AG09319 (cell line): Measurements from ENCODE around the gene ZNF407.

Experiments used
- DNase-seq: peaks from one replicate; pipeline ENCODE4 v3.0.0-alpha.2; 2010; ENCODE audit warnings: low read depth; ENCODE audit errors: extremely low read depth
- TF ChIP-seq, protein P1 (sequence below): IDR thresholded peaks from 2 replicates; pipeline ENCODE4 v1.5.1; 2011; ENCODE audit warnings: low read depth, mild to moderate bottlenecking, inconsistent platforms, low read length, moderate library complexity

ZNF407 gene

DNA sequence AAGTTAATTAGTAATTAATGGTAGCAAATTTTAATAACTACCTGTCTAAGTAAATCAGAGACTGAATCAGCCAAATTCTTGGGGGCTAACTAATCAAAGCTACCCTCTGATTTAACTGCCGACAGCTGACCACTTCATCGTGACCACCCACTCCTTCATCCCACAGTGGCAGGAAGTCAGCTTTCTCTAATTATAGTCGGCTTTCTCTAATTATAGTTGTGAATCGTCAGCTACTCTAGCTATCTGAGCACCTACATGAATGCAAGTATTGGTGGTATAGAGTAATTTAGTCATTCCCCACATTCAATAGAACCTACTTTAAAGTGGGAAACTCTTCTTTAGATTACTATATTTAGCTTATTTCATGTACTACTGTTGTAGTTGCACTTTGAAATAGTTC is 425.8 kb downstream of the ZNF407 start:
- TF ChIP-seq, protein P1, sequence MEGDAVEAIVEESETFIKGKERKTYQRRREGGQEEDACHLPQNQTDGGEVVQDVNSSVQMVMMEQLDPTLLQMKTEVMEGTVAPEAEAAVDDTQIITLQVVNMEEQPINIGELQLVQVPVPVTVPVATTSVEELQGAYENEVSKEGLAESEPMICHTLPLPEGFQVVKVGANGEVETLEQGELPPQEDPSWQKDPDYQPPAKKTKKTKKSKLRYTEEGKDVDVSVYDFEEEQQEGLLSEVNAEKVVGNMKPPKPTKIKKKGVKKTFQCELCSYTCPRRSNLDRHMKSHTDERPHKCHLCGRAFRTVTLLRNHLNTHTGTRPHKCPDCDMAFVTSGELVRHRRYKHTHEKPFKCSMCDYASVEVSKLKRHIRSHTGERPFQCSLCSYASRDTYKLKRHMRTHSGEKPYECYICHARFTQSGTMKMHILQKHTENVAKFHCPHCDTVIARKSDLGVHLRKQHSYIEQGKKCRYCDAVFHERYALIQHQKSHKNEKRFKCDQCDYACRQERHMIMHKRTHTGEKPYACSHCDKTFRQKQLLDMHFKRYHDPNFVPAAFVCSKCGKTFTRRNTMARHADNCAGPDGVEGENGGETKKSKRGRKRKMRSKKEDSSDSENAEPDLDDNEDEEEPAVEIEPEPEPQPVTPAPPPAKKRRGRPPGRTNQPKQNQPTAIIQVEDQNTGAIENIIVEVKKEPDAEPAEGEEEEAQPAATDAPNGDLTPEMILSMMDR = no peak
- no peak for DNase-seq

DNA sequence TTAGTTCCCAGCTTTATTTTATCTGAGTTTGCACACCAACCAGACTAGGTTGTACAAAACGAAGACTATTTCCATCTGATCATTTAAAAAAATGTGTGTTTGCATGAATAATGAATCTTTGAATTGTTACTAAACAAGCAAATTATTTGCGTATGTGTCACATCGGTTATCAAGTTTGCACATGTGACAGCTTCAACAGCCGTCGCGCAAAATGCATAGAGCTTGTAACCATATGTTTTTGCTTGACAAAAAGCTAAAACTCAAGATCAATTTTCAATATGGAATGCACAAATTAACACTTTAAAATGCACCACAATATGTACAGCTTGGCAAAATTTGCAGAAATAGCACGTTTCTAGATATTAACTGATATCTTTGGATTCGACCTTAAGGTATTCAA is 427.2 kb downstream of the ZNF407 start:
- DNase-seq = no peak
- TF ChIP-seq, protein P1 = no peak

DNA sequence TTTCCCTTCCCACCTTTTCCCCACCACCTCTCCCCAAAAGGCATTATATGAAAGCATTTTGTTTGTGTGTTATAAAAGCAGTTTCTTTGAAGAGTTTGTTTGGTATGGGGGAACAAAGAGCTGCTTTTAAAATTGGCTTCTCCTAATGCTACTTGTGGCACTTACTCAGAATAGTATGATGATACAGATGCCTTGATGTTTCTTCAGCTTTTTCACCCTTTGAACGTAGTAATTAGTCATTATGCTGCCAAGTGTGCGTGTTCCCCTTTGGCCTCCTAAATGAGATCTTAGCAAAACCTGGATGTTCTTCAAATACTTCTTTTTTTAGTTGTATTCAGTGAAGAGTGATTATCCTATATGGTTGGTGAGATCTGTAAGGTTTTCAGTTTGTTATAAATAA is 427.9 kb downstream of the ZNF407 start:
- TF ChIP-seq, protein P1 = no peak
- no peak for DNase-seq

DNA sequence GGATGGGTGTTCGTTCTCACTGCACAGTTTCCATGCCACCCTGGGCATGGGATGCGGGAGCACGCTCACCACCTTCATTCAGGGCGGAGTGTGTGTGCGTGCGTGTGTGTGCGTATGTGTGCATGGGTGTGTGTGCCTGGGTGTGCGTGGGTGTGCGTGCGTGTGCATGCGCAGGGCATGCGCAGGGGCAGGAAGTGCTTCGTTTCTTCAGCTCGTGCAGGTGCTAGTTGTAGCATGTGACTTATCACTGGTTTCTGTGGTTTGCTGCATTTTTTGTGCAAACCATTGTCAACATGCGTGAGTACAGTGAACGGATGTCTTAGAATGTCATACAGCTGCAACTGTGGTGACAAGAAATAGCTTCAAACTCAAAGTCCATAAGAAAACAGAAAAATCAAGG is 431.8 kb downstream of the ZNF407 start:
- no peak for DNase-seq
- TF ChIP-seq, protein P1 = no peak

DNA sequence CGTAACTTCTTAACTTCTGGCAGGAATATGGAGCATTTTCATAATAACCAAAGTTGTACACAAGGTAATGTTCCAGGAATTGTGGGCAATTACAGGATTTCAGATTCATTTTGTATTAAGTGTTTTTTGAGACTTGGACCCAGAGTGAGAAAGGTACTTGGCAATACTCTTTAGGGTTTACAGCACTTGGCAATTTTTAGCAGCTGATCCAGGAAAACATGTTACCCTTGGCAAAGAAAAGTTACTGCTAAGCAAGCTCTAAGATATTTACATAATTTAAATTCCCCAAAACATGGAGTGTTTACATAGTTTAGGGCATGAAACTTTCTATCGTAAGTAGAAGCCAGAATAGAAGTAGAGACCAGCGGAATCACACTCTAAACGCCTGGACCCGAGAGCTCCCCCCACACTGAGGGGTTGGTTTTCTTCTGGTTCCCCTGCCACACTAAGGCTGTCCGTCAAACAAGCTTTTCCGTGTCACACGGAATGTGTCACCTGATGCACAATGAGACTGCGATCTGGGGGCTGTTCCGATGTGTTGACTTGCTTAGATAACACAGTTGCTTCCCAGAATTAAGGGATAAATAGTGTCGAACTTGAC is 434.1 kb downstream of the ZNF407 start:
- DNase-seq = peak; percentile 1
- TF ChIP-seq, protein P1 = no peak

DNA sequence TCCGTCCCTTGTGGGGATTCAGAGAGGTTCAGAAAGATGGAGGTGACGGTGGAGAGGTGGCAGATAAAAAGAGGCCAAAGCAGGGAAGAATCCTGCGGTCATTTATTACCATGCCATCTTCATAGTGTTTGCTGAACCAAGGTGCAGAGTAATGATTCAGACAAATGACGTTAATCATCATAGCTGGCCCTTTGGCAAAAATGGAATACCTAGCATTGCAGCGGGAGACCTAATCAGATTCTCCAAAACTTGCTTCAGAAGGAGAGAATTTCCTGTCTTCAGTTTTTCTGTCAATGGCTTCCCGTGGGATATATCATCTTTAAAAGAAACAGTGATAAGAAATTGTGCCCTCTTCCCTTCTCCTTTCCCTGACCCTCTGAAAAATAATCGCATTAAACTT is 435.8 kb downstream of the ZNF407 start:
- TF ChIP-seq, protein P1 = no peak
- DNase-seq = no peak

DNA sequence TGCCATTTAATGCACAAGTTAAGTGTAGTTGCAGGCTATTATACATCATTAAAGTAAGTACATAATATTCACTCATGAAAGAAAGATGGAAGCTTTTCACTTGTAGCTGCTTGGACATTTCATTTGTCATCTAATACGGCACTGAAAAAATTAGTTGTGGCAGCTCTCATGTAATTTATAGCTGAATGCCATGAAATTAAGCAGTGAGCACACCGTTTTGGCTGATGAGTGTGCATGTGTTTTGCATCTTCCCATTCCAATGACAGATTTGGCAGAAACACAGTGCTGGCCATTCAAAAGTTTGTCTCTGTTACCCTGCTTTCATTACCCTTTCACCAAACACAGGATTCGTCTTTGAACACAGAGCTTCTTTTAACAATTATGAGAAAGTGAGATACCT is 437.3 kb downstream of the ZNF407 start:
- TF ChIP-seq, protein P1 = no peak
- no peak for DNase-seq
